ENCODE data around the gene ZFP3.
"Not testable (repeated sequence)": the region's sequence is repeated elsewhere in the genome, so short reads cannot be mapped to it uniquely, and the experiment has no call there.

The ZFP3 gene

GRCh38 chr17:5126719-5127488 is 48.6 kb downstream of the ZFP3 start:
- DNase-seq = no peak

- DNase-seq = no peak
Measured at GRCh38 chr17:5127910-5128309, 49.6 kb downstream of the ZFP3 start.

- not testable (repeated sequence) for DNase-seq
Measured at GRCh38 chr17:5128387-5128786, 50.1 kb downstream of the ZFP3 start.

GRCh38 chr17:5128905-5129535 is 50.8 kb downstream of the ZFP3 start:
- no peak for DNase-seq

GRCh38 chr17:5129770-5130169 is 51.5 kb downstream of the ZFP3 start:
- not testable (repeated sequence) for DNase-seq

- not testable (repeated sequence) for DNase-seq
Measured at GRCh38 chr17:5130261-5130660, 52.0 kb downstream of the ZFP3 start.

GRCh38 chr17:5130687-5131086 is 52.4 kb downstream of the ZFP3 start:
- DNase-seq = not testable (repeated sequence)

- DNase-seq = no peak
Measured at GRCh38 chr17:5131146-5131715, 53.0 kb downstream of the ZFP3 start.

- DNase-seq = not testable (repeated sequence)
Measured at GRCh38 chr17:5131799-5132502, 53.7 kb downstream of the ZFP3 start.

GRCh38 chr17:5132503-5133225 is 54.4 kb downstream of the ZFP3 start:
- DNase-seq = not testable (repeated sequence)

- no peak for DNase-seq
Measured at GRCh38 chr17:5133311-5133710, 55.0 kb downstream of the ZFP3 start.

GRCh38 chr17:5133961-5134360 is 55.7 kb downstream of the ZFP3 start:
- not testable (repeated sequence) for DNase-seq

- not testable (repeated sequence) for DNase-seq
Measured at GRCh38 chr17:5134571-5134970, 56.3 kb downstream of the ZFP3 start.

- not testable (repeated sequence) for DNase-seq
Measured at GRCh38 chr17:5135131-5135712, 57.0 kb downstream of the ZFP3 start.

- DNase-seq = no peak
Measured at GRCh38 chr17:5135726-5136579, 57.7 kb downstream of the ZFP3 start.

GRCh38 chr17:5136580-5137412 is 58.5 kb downstream of the ZFP3 start:
- DNase-seq = not testable (repeated sequence)

GRCh38 chr17:5137511-5138197 is 59.4 kb downstream of the ZFP3 start:
- DNase-seq = not testable (repeated sequence)

- DNase-seq = not testable (repeated sequence)
Measured at GRCh38 chr17:5138198-5138544, 59.9 kb downstream of the ZFP3 start.

- DNase-seq = no peak
Measured at GRCh38 chr17:5138616-5139457, 60.6 kb downstream of the ZFP3 start.

All from NCI-H1417 treated with DMSO at 0.1 percent for 48 hours (cell line).